ENCODE measurements around the gene TMEM163. TPM values are rescaled to one million over a fixed set of nuclear protein-coding genes. Genes with fewer than 3 reads are reported as not detected.
"Not testable (repeated sequence)": the region's sequence is repeated elsewhere in the genome, so short reads cannot be mapped to it uniquely, and the experiment has no call there.

The TMEM163 gene
- polyA plus RNA-seq, 1 experiment = not detected

GRCh38 chr2:134725876-134726275, 7.1 kb upstream of the TMEM163 start:
- DNase-seq (ENCODE audit: low read depth, low spot score) = no peak
- ChIA-PET CTCF (no interaction called here), POLR2A (no interaction called here)
- Histone ChIP-seq H3K4me3 (ENCODE audit: low read depth, low read length) (no peak overlapping the region), H3K27me3 (ENCODE audit: control insufficient read depth, insufficient read depth, low read length) (peaks cover 6% of the 10 kb centered on the region), H3K9me3 (ENCODE audit: control insufficient read depth, insufficient read depth, low read length) (no peaks in the 10 kb centered on the region), H3K27ac (ENCODE audit: low read depth, low read length) (no peak overlapping the region)
- TF ChIP-seq, protein P1, sequence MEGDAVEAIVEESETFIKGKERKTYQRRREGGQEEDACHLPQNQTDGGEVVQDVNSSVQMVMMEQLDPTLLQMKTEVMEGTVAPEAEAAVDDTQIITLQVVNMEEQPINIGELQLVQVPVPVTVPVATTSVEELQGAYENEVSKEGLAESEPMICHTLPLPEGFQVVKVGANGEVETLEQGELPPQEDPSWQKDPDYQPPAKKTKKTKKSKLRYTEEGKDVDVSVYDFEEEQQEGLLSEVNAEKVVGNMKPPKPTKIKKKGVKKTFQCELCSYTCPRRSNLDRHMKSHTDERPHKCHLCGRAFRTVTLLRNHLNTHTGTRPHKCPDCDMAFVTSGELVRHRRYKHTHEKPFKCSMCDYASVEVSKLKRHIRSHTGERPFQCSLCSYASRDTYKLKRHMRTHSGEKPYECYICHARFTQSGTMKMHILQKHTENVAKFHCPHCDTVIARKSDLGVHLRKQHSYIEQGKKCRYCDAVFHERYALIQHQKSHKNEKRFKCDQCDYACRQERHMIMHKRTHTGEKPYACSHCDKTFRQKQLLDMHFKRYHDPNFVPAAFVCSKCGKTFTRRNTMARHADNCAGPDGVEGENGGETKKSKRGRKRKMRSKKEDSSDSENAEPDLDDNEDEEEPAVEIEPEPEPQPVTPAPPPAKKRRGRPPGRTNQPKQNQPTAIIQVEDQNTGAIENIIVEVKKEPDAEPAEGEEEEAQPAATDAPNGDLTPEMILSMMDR (IDR thresholded peaks at IDR 0.05; ENCODE audit: low read depth, low read length) = no peak

DNA sequence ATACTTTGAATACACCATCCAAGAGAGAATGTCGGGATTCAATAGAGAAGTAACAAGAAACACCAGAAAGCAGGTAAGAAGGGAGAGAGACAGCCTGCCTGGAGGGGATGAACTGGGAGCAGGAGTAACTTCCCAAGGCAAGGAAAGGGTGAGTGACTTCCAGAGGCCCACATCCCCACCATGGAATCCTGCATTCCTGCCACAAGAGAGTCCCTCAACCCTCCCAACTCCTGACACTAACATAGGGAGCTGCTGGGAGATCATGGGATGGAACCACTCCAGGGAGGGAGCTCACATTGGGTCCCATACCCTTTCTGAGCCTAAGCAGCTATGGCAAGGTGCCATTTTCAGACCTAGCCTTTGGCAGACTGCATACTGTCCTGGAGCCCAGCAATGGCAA, 5.5 kb upstream of the TMEM163 start:
- Histone ChIP-seq H3K27me3 (ENCODE audit: control insufficient read depth, insufficient read depth, low read length) (peaks cover 17% of the 10 kb centered on the region), H3K4me3 (ENCODE audit: low read depth, low read length) (no peak overlapping the region), H3K27ac (ENCODE audit: low read depth, low read length) (no peak overlapping the region), H3K9me3 (ENCODE audit: control insufficient read depth, insufficient read depth, low read length) (no peaks in the 10 kb centered on the region)
- CTCF ChIA-PET = no interaction called here
- no peak for DNase-seq (ENCODE audit: low read depth, low spot score)
- TF ChIP-seq, protein P1 (IDR thresholded peaks at IDR 0.05; ENCODE audit: low read depth, low read length) = no peak
- POLR2A ChIA-PET = no interaction called here

- CTCF ChIA-PET; H3K4me3 ChIP-seq (ENCODE audit: low read depth, low read length); H3K9me3 ChIP-seq (ENCODE audit: control insufficient read depth, insufficient read depth, low read length); H3K27ac ChIP-seq (ENCODE audit: low read depth, low read length); DNase-seq (ENCODE audit: low read depth, low spot score); POLR2A ChIA-PET: not testable (repeated sequence)
- peaks cover 20% of the 10 kb centered on the region for H3K27me3 ChIP-seq (ENCODE audit: control insufficient read depth, insufficient read depth, low read length)
Measured at GRCh38 chr2:134723742-134724141, 4.9 kb upstream of the TMEM163 start.

DNA sequence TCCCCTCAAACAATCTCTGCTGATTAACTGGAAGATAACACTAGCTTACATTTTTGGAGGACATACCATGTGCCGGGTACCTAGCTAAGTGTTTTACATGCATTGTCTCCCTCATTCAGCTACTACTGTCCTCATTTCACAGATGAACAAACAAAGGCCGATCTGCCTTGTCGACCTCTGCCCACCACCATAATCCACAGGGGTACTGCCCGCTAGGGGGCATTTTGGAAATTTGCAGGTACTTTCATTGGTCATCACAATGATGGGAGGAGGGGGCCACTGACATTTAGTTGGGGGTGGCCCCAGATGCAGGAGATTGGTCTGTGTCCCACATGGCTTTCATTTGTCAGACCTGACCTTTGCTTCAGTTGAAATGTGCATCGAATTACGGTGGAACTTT, 3.9 kb upstream of the TMEM163 start:
- ChIA-PET POLR2A (no interaction called here), CTCF (no interaction called here)
- peaks cover 26% of the 10 kb centered on the region for H3K27me3 ChIP-seq (ENCODE audit: control insufficient read depth, insufficient read depth, low read length)
- H3K27ac ChIP-seq (ENCODE audit: low read depth, low read length) = no peak overlapping the region
- no peaks in the 10 kb centered on the region for H3K9me3 ChIP-seq (ENCODE audit: control insufficient read depth, insufficient read depth, low read length)
- H3K4me3 ChIP-seq (ENCODE audit: low read depth, low read length) = no peak overlapping the region
- TF ChIP-seq, protein P1 (IDR thresholded peaks at IDR 0.05; ENCODE audit: low read depth, low read length) = peak; percentile 24
- no peak for DNase-seq (ENCODE audit: low read depth, low spot score)

DNA sequence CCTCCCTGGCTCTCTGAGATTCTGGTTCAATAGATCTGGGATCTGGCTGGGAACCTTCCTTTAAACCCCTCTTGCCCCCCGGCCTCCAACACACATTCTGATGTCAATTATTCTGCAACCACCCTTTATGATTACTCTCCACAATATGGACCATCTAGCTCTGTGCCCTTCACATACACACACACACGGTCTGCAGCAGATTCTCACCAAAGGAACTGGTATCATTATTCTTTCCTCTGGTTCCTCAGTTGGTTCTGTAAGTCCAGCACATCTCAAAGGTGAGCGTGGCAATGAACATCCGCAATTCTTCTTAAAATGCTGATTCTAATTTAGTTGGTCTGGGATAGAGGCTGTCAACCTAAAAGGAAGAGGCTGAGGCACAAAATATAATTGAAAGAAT, 2.8 kb upstream of the TMEM163 start:
- TF ChIP-seq, protein P1 (IDR thresholded peaks at IDR 0.05; ENCODE audit: low read depth, low read length) = no peak
- H3K9me3 ChIP-seq (ENCODE audit: control insufficient read depth, insufficient read depth, low read length) = no peaks in the 10 kb centered on the region
- ChIA-PET CTCF (no interaction called here), POLR2A (no interaction called here)
- H3K27ac ChIP-seq (ENCODE audit: low read depth, low read length) = no peak overlapping the region
- H3K27me3 ChIP-seq (ENCODE audit: control insufficient read depth, insufficient read depth, low read length) = peaks cover 36% of the 10 kb centered on the region
- no peak overlapping the region for H3K4me3 ChIP-seq (ENCODE audit: low read depth, low read length)
- no peak for DNase-seq (ENCODE audit: low read depth, low spot score)
